Stimulated activated naive CD8-positive, alpha-beta T cell treated with anti-CD3 and anti-CD28 coated beads, Interleukin-15, amount 100 ng/mL, for 72 hours (primary cell): ENCODE measurements around the gene DIAPH3.

Experiments
- ATAC-seq: fragments of 150-1000 bp; cut with Tn5 transposase; 2 replicates; pipeline ENCODE4 v1.10.0; 2021; ENCODE audit warnings: mild to moderate bottlenecking, moderate library complexity
- DNase-seq, 2 donors: peaks; one replicate each; pipeline ENCODE4 v3.0.0; 2021 to 2022
- H3K27ac Mint-ChIP-seq, 2 donors: one replicate each; pipeline ENCODE4 v1.8.0; 2022; ENCODE audit warnings: mild to moderate bottlenecking in 2 of 2, mixed read lengths in 2 of 2, moderate library complexity in 2 of 2
- H3K27me3 Mint-ChIP-seq: one replicate; pipeline ENCODE4 v1.8.0; 2022; ENCODE audit warnings: mixed read lengths
- H3K4me1 Mint-ChIP-seq: one replicate; pipeline ENCODE4 v1.8.0; 2022; ENCODE audit warnings: mild to moderate bottlenecking, mixed read lengths
- H3K4me3 Mint-ChIP-seq, 2 donors: one replicate each; pipeline ENCODE4 v1.8.0; 2022; ENCODE audit warnings: mild to moderate bottlenecking in 2 of 2, mixed read lengths in 2 of 2, moderate library complexity in 1 of 2
- H3K9me3 Mint-ChIP-seq, 2 donors: one replicate each; pipeline ENCODE4 v1.8.0; 2022; ENCODE audit warnings: mixed read lengths in 2 of 2

Gene DIAPH3

GRCh38 chr13:60169239-60170031 is 5.7 kb upstream of the DIAPH3 start:
- DNase-seq (no peak), ATAC-seq (no peak)
- no peak overlapping the region for H3K27ac Mint-ChIP-seq
- H3K4me3 Mint-ChIP-seq: no peak overlapping the region
- peaks cover 12% of the 10 kb centered on the region for H3K4me1 Mint-ChIP-seq
- no peaks in the 10 kb centered on the region for H3K9me3 Mint-ChIP-seq
- H3K27me3 Mint-ChIP-seq: peaks cover 5% of the 10 kb centered on the region

DNA sequence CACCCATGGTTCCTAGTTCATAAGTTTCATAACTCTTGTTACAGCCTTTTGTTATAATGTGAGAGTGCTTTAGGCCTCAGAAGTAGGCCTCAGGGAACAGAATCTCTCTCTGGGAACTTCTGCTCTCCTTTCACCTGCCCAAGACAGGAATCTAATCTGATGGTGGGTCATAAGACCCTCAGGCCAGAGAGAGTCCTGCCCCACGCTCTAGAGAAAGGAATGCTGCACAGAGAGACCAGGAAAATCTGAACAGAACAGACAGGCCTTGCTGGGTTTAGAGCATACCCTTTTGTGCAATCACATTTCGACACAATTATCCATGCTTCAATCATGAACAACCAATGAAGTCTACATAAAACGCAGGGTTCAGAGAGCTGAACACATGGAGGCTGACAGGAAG is 3.4 kb upstream of the DIAPH3 start:
- Mint-ChIP-seq H3K9me3 (no peaks in the 10 kb centered on the region), H3K27ac (no peak overlapping the region), H3K4me3 (no peak overlapping the region), H3K27me3 (no peaks in the 10 kb centered on the region), H3K4me1 (peaks cover 28% of the 10 kb centered on the region)
- no peak for DNase-seq
- ATAC-seq: no peak

DNA sequence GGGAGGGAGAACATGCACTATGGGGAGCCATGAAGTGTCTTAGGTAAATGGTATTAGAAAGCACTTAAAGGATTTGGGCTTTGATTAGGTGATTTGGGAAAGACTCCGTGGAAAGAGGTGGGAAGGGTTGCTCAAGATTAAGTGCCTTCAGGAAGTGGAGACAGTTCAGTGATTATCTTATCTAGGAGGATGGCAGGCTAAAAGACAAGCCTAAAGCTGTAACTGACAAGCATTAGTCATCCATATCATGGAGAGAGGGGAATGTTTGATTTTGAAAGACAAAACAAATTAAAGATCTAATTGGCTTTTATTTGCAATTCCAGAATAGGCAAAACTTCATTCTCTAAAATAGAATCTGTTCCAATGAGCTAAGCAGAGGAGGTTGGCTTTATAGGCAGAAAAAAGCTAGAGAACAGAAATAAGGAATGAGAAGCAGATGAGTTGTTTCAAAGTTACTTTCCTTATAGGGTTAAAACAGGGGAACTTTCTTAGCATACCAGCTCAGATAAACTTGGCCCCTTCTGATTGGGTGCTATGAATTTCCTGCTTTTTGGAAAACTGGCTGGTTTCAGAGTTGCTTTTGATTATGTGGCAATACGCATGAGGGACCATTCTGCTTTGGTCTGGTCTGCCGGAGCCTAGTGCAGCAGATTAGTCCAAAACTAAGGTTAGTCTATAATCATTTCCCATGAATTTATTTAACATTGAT is 1.8 kb upstream of the DIAPH3 start:
- no peaks in the 10 kb centered on the region for H3K27me3 Mint-ChIP-seq
- H3K4me3 Mint-ChIP-seq: peak overlapping the region in 1 of 2 donors; percentile 98
- H3K9me3 Mint-ChIP-seq: peaks cover 10 to 11% of the 10 kb centered on the region in 2 donors
- no peak for DNase-seq
- no peak for ATAC-seq
- no peak overlapping the region for H3K27ac Mint-ChIP-seq
- H3K4me1 Mint-ChIP-seq: peaks cover 41% of the 10 kb centered on the region

DNA sequence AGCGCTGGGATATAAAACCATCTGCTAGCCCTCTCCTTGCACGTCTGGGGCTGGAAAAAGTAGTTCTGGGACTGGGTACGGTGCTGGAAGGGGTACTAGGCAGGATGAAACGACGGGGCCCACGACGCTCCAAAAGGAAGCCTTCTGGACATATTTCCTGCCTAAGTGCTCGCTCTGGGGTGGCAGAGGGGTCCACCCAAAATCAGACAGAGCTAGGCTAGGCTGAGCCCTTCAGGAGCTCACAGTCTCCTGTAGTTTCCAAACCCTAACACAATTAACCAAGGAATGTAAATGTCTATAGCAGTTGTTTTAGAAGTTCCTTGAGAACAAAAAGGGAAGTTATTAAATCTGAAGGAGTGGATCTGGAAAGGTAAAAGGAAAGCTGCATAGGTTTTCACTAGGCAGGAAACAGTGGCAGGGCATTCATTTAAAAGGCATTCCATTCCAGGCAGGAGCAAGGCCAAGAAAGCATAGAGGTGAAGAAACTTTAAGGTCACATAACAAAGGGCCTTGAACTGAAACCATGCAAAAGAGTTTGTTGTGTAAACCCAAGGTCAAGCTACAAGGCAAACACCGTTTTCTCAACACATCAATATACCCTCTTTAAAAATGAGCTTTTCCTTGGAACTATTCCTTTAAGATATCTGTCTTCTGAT is 634 bp upstream of the DIAPH3 start:
- Mint-ChIP-seq H3K9me3 (peaks cover 10 to 12% of the 10 kb centered on the region in 2 donors), H3K4me1 (peaks cover 41% of the 10 kb centered on the region), H3K27me3 (no peaks in the 10 kb centered on the region), H3K4me3 (peak overlapping the region; percentile 96 to 98), H3K27ac (peak overlapping the region; percentile 99)
- ATAC-seq: peak; percentile 31
- DNase-seq: no peak

DNA sequence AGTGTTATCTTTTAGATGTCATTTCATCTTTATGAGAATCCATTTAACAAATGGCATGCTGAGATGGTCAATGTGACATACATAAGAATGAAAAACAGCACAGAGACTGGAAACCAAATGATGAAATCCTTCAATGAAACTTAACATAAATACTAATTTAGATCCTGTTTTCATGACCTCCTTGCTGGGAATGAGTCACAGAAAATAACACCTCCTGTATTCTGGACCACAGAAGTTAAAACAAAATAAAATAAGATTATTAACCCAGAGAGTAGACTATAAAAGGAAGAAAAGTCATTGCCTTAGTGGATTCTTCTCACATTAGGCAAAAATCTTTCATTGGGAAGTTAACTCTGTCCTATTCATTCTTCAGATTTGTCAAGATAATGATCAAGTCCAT is 1.6 kb downstream of the DIAPH3 start:
- Mint-ChIP-seq H3K4me3 (peak overlapping the region; percentile 96 to 98), H3K27me3 (no peaks in the 10 kb centered on the region), H3K9me3 (peaks cover 12 to 20% of the 10 kb centered on the region in 2 donors), H3K4me1 (peaks cover 49% of the 10 kb centered on the region), H3K27ac (peak overlapping the region; percentile 78 to 99)
- no peak for DNase-seq
- peak; percentile 27 for ATAC-seq

GRCh38 chr13:60158321-60158801 is 5.4 kb downstream of the DIAPH3 start:
- peaks cover 36% of the 10 kb centered on the region for H3K4me1 Mint-ChIP-seq
- DNase-seq (no peak), ATAC-seq (no peak)
- H3K4me3 Mint-ChIP-seq: no peak overlapping the region
- no peaks in the 10 kb centered on the region for H3K27me3 Mint-ChIP-seq
- no peak overlapping the region for H3K27ac Mint-ChIP-seq
- H3K9me3 Mint-ChIP-seq: peaks cover 12 to 20% of the 10 kb centered on the region in 2 donors

DNA sequence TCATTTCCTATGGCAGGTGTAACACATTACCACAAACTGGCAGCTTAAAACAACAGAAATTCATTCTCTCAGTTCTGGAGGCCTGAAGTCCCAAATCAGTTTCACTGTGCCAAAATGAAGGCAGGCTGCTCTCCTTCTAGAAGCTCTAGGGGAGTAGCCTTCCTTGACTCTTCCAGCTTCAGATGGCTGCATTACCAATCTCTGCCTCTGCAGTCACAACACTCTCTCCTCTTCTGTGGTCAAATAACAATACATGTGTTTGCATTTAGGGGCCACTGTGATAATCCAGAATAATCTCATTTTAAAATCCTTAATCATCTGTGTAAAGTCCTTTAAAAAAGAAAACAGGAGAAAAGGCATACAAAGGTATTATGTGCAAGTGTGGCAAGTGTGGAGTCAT is 7.8 kb downstream of the DIAPH3 start:
- Mint-ChIP-seq H3K4me3 (no peak overlapping the region), H3K4me1 (peaks cover 17% of the 10 kb centered on the region), H3K27me3 (no peaks in the 10 kb centered on the region), H3K9me3 (peaks cover 6 to 14% of the 10 kb centered on the region in 2 donors), H3K27ac (no peak overlapping the region)
- ATAC-seq: peak; percentile 56
- no peak for DNase-seq

DNA sequence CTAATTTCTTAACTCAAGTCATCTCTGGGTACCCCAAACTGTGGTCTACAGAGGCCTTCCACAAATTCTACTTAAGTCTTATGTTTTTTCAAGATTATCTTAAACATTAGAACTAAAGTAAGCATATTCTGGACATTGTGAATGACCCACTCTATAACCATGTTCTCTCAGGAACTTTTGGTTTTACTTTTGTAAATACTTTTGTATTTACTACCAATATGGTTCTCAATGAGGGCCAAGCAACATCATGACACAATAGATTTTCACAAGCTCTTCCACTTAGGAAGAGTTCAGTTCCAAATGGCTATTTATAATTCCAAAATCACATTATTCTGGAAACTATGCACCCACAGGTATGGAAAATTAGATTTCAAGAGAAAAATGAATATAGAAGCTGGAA is 10.8 kb downstream of the DIAPH3 start:
- ATAC-seq: no peak
- no peak overlapping the region for H3K27ac Mint-ChIP-seq
- peaks cover 0 to 8% of the 10 kb centered on the region in 2 donors for H3K9me3 Mint-ChIP-seq
- no peak overlapping the region for H3K4me3 Mint-ChIP-seq
- DNase-seq: no peak
- H3K4me1 Mint-ChIP-seq: peaks cover 15% of the 10 kb centered on the region
- H3K27me3 Mint-ChIP-seq: peaks cover 14% of the 10 kb centered on the region

DNA sequence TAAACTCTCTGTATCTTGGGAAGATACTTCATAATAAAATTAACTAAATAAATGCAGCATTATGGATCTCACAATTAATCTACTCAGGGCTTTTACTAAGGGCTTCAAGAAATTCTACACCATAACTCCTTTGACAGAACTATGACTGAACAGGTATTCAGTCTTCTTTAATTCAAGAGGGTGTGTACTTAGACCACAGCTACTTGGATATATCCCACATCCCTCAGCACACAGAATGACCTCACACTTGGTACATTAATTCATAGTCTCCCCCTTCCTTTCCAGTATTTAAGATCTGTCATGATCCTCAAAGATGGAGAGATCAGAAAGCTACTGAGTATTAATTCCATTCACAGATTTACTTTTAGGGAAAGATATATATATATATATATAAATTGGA is 11.6 kb downstream of the DIAPH3 start:
- H3K27ac Mint-ChIP-seq: no peak overlapping the region
- peaks cover 0 to under 1% of the 10 kb centered on the region in 2 donors for H3K9me3 Mint-ChIP-seq
- ATAC-seq: no peak
- H3K4me1 Mint-ChIP-seq: peaks cover 12% of the 10 kb centered on the region
- peaks cover 19% of the 10 kb centered on the region for H3K27me3 Mint-ChIP-seq
- no peak overlapping the region for H3K4me3 Mint-ChIP-seq
- DNase-seq: no peak

GRCh38 chr13:60150538-60150937 is 13.2 kb downstream of the DIAPH3 start:
- DNase-seq (no peak), ATAC-seq (no peak)
- Mint-ChIP-seq H3K27me3 (peaks cover 19% of the 10 kb centered on the region), H3K27ac (no peak overlapping the region), H3K9me3 (no peaks in the 10 kb centered on the region), H3K4me3 (no peak overlapping the region), H3K4me1 (peaks cover 6% of the 10 kb centered on the region)

DNA sequence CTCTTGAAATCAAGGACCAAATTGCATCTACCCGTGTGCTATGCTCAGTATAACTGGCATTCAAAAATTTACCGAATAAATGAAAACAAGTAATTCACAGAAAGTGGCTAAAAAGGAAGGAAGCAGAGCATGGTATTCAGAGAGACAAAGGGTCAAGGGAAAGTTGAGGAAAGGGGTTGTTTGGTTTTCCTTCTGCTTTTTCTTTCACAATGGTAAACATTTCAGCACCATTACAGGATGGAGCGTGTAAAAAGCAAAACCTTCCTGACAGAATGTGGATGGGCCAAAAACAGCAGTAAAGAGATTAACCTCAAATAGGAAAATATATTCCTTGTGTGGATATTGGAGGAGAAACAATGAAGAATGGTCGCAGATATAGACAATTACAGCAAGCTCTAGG is 14.8 kb downstream of the DIAPH3 start:
- Mint-ChIP-seq H3K9me3 (no peaks in the 10 kb centered on the region), H3K4me3 (no peak overlapping the region), H3K27ac (peak overlapping the region in 1 of 2 donors; percentile 48), H3K27me3 (peaks cover 19% of the 10 kb centered on the region), H3K4me1 (peaks cover 6% of the 10 kb centered on the region)
- ATAC-seq: no peak
- no peak for DNase-seq

GRCh38 chr13:60147361-60147760 is 16.4 kb downstream of the DIAPH3 start:
- DNase-seq: no peak
- no peaks in the 10 kb centered on the region for H3K9me3 Mint-ChIP-seq
- H3K27me3 Mint-ChIP-seq: peaks cover 19% of the 10 kb centered on the region
- no peak for ATAC-seq
- no peak overlapping the region for H3K27ac Mint-ChIP-seq
- no peak overlapping the region for H3K4me3 Mint-ChIP-seq
- peaks cover 6% of the 10 kb centered on the region for H3K4me1 Mint-ChIP-seq

DNA sequence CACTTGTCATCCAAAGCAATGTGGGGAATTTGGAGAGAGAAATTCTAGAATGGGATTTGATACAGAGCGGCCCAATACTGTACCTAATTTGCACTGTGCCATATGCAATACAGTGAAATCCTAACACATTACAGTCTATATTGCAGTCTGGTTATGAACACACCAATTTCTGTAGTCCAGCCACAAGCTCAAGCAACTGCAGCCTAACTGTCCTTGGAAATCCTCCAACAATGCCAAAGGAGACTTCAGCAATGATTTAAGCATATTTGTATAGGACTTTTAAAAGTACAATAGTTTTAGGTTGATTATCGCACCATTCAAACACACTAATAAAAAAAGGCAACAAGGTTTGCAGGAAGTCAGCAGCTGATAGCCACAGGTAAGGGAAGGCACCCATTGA is 17.3 kb downstream of the DIAPH3 start:
- no peak overlapping the region for H3K4me3 Mint-ChIP-seq
- DNase-seq (no peak), ATAC-seq (no peak)
- H3K27ac Mint-ChIP-seq: no peak overlapping the region
- H3K9me3 Mint-ChIP-seq: no peaks in the 10 kb centered on the region
- H3K27me3 Mint-ChIP-seq: peaks cover 19% of the 10 kb centered on the region
- peaks cover 6% of the 10 kb centered on the region for H3K4me1 Mint-ChIP-seq

GRCh38 chr13:60143775-60144174 is 20.0 kb downstream of the DIAPH3 start:
- Mint-ChIP-seq H3K4me3 (no peak overlapping the region), H3K4me1 (no peaks in the 10 kb centered on the region), H3K27me3 (peaks cover 14% of the 10 kb centered on the region), H3K27ac (peak overlapping the region in 1 of 2 donors; percentile 81), H3K9me3 (no peaks in the 10 kb centered on the region)
- DNase-seq (no peak), ATAC-seq (no peak)

GRCh38 chr13:60139272-60139671 is 24.5 kb downstream of the DIAPH3 start:
- no peak for DNase-seq
- peaks cover 4% of the 10 kb centered on the region for H3K4me1 Mint-ChIP-seq
- no peak overlapping the region for H3K27ac Mint-ChIP-seq
- no peak for ATAC-seq
- H3K9me3 Mint-ChIP-seq: no peaks in the 10 kb centered on the region
- no peaks in the 10 kb centered on the region for H3K27me3 Mint-ChIP-seq
- no peak overlapping the region for H3K4me3 Mint-ChIP-seq

DNA sequence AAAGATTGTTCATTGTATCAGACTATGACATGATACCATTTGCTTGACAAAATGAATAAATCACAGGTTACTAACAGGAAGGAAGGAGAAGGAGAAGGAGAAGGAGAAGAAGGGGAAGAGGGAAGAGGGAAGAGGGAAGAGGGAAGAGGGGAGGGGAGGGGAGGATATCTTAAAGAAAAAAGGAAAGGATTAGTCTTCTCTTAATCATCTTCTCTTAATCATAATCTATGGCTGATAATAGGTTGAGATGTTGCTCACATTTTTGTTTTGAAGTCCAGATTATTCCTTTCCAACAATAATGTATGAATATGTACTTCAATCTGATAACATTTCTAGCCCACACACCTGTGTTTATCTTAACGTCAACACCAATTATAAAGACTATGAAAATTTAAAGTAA is 25.1 kb downstream of the DIAPH3 start:
- no peak overlapping the region for H3K4me3 Mint-ChIP-seq
- no peak for ATAC-seq
- peak overlapping the region in 1 of 2 donors; percentile 83 for H3K27ac Mint-ChIP-seq

More for the DNA sequence above, 25.1 kb downstream of the DIAPH3 start:
- DNase-seq: no peak
- no peaks in the 10 kb centered on the region for H3K9me3 Mint-ChIP-seq
- H3K4me1 Mint-ChIP-seq: peaks cover 6% of the 10 kb centered on the region
- H3K27me3 Mint-ChIP-seq: no peaks in the 10 kb centered on the region
